ENCODE measurements around the gene SLC1A3. TPM values are rescaled to one million over a fixed set of nuclear protein-coding genes. Genes with fewer than 3 reads are reported as not detected.
A peak's percentile ranks its signal among the peaks of the same experiment; 100 is the strongest.

Gene SLC1A3
- total and polyA plus RNA-seq, 2 of the 4 experiments (the other 2 are of a cell fraction), result 0.27 to 1.3 TPM

- H3K4me2 ChIP-seq (ENCODE audit: low read depth, low read length), result no peak overlapping the region
- no peaks in the 10 kb centered on the region for H4K20me1 ChIP-seq (ENCODE audit: insufficient read depth, low read length)
- H4K5ac ChIP-seq (ENCODE audit: low read depth, low read length), result no peak overlapping the region
- H2AK9ac ChIP-seq (replicated peaks; ENCODE audit: low read depth, low read length, poor library complexity), result no peak overlapping the region
- no peak overlapping the region for H4K91ac ChIP-seq (ENCODE audit: insufficient read depth, low read depth, low read length)
- H3K9me3 ChIP-seq (ENCODE audit: control insufficient read depth, insufficient read depth, low read length), result no peaks in the 10 kb centered on the region
- no peak overlapping the region for H2BK20ac ChIP-seq (ENCODE audit: low read depth, low read length)
- no peak overlapping the region for H2BK15ac ChIP-seq (ENCODE audit: low read depth, low read length)
- dilution Hi-C loops (cut with HindIII; ENCODE audit: low sequenced_read_pairs, unreplicated experiment) (no loop called here), intact Hi-C loops (cut with micrococcal nuclease) (no loop called here), in situ Hi-C loops (cut with MboI; ENCODE audit: low sequenced_read_pairs) (no loop called here)
- no peak overlapping the region for H3K4me3 ChIP-seq (ENCODE audit: insufficient read depth, low read depth, low read length)
- POLR2A ChIA-PET (ENCODE audit: unreplicated experiment), result interaction anchor here (0.7 kb wide), 1 partner anchor 16 kb away, joined by 3 read pairs; no protein-coding TSS in a partner anchor
- H3K27ac ChIP-seq (ENCODE audit: insufficient read depth, low read length), result no peak overlapping the region
- no peak overlapping the region for H3K9ac ChIP-seq (ENCODE audit: low read depth, low read length)
- no peak overlapping the region for H3K23ac ChIP-seq (ENCODE audit: low read depth, low read length)
- no peak overlapping the region for H4K8ac ChIP-seq (ENCODE audit: low read depth in 2 of 2, low read length in 2 of 2)
- peaks cover 5% of the 10 kb centered on the region; the same call in 1 of the 2 replicates for H3K9me1 ChIP-seq (ENCODE audit: insufficient read depth, low read length)
- no peak overlapping the region for H3K18ac ChIP-seq (ENCODE audit: low read depth, low read length)
- H3K14ac ChIP-seq (replicated peaks; ENCODE audit: low read depth, low read length), result no peak overlapping the region
- no peaks in the 10 kb centered on the region for H3K79me1 ChIP-seq (ENCODE audit: low read depth in 1 of 2, low read length in 2 of 2)
- H3K27me3 ChIP-seq (ENCODE audit: control insufficient read depth, insufficient read depth, low read length), result no peaks in the 10 kb centered on the region
- no peaks in the 10 kb centered on the region for H3K36me3 ChIP-seq (ENCODE audit: control insufficient read depth, insufficient read depth, low read length)
- H2AFZ ChIP-seq (replicated peaks; ENCODE audit: low read length, poor library complexity), result no peak overlapping the region
- no TSS peak for BruUV-seq (replicated peaks)
- H2AK5ac ChIP-seq (ENCODE audit: low read depth, low read length), result no peak overlapping the region
- TF ChIP-seq FOS (IDR thresholded peaks at IDR 0.05; ENCODE audit: low read depth, low read length), result no peak
- TF ChIP-seq, protein P1, sequence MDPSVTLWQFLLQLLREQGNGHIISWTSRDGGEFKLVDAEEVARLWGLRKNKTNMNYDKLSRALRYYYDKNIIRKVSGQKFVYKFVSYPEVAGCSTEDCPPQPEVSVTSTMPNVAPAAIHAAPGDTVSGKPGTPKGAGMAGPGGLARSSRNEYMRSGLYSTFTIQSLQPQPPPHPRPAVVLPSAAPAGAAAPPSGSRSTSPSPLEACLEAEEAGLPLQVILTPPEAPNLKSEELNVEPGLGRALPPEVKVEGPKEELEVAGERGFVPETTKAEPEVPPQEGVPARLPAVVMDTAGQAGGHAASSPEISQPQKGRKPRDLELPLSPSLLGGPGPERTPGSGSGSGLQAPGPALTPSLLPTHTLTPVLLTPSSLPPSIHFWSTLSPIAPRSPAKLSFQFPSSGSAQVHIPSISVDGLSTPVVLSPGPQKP (IDR thresholded peaks at IDR 0.05; ENCODE audit: borderline replicate concordance, low read depth, low read length), result no peak
- no peak for TF ChIP-seq RCOR1 (IDR thresholded peaks at IDR 0.05; ENCODE audit: insufficient replicate concordance, low read length)
- TF ChIP-seq MAFK (IDR thresholded peaks at IDR 0.05; ENCODE audit: low read depth, low read length), result peak; percentile 38; the same call in 1 of the 2 replicates
- no peak for TF ChIP-seq MAZ (IDR thresholded peaks at IDR 0.05; ENCODE audit: borderline replicate concordance, low read depth, low read length)
- no peak for TF ChIP-seq RAD21 (IDR thresholded peaks at IDR 0.05; ENCODE audit: low read length)
- TF ChIP-seq USF2 (IDR thresholded peaks at IDR 0.05; ENCODE audit: low read depth, low read length), result no peak
- no CpG with 5 or more reads among the region's 4 CpGs for WGBS, 2 experiments (ENCODE audit: extremely low coverage in 2 of 2, insufficient read length in 1 of 2)
- DNase-seq (peak; percentile 15), ATAC-seq (ENCODE audit: low read depth) (no peak)
- CTCF ChIA-PET, result no interaction called here
- no peak overlapping the region for H3K4ac ChIP-seq (ENCODE audit: low read depth, low read length)
- H2BK120ac ChIP-seq (ENCODE audit: low read depth, low read length), result no peak overlapping the region
- no peak overlapping the region for H2BK5ac ChIP-seq (ENCODE audit: low read depth, low read length, poor library complexity, severe bottlenecking)
- H3K4me1 ChIP-seq (ENCODE audit: control insufficient read depth, insufficient read depth, low read length), result peaks cover 3% of the 10 kb centered on the region; the same call in 1 of the 2 replicates
- H3K56ac ChIP-seq (ENCODE audit: extremely low read depth, insufficient read depth, low read length), result no peak overlapping the region
Observed at GRCh38 chr5:36575361-36575781, 31.0 kb upstream of the SLC1A3 start.
